ENCODE measurements around the gene RAX2.
A peak's percentile ranks its signal among the peaks of the same experiment; 100 is the strongest.

RAX2 gene

GRCh38 chr19:3807574-3808354 lies 35.7 kb upstream of the RAX2 start:
- no peak for DNase-seq (ENCODE audit: extremely low read depth, low read depth)
- TF ChIP-seq CTCF (IDR thresholded peaks at IDR 0.05; ENCODE audit: low read depth, low read length), result no peak

GRCh38 chr19:3807131-3807480 lies 35.1 kb upstream of the RAX2 start:
- DNase-seq (ENCODE audit: extremely low read depth, low read depth), result no peak
- TF ChIP-seq CTCF (IDR thresholded peaks at IDR 0.05; ENCODE audit: low read depth, low read length), result no peak

GRCh38 chr19:3805859-3806258 lies 33.8 kb upstream of the RAX2 start:
- TF ChIP-seq CTCF (IDR thresholded peaks at IDR 0.05; ENCODE audit: low read depth, low read length), result no peak
- DNase-seq (ENCODE audit: extremely low read depth, low read depth), result no peak

GRCh38 chr19:3804429-3804828 lies 32.4 kb upstream of the RAX2 start:
- DNase-seq (ENCODE audit: extremely low read depth, low read depth), result no peak
- TF ChIP-seq CTCF (IDR thresholded peaks at IDR 0.05; ENCODE audit: low read depth, low read length), result no peak

GRCh38 chr19:3803986-3804385 lies 32.0 kb upstream of the RAX2 start:
- DNase-seq (ENCODE audit: extremely low read depth, low read depth), result no peak
- TF ChIP-seq CTCF (IDR thresholded peaks at IDR 0.05; ENCODE audit: low read depth, low read length), result no peak

GRCh38 chr19:3803114-3803888 lies 31.3 kb upstream of the RAX2 start:
- TF ChIP-seq CTCF (IDR thresholded peaks at IDR 0.05; ENCODE audit: low read depth, low read length), result no peak
- no peak for DNase-seq (ENCODE audit: extremely low read depth, low read depth)

- TF ChIP-seq CTCF (IDR thresholded peaks at IDR 0.05; ENCODE audit: low read depth, low read length), result peak; percentile 10
- DNase-seq (ENCODE audit: extremely low read depth, low read depth), result no peak
Measured at GRCh38 chr19:3801412-3802096, 29.5 kb upstream of the RAX2 start.

Data from AG09319 (cell line).